WTC11 (cell line): ENCODE measurements around the gene CXCL9. TPM values are rescaled to one million over a fixed set of nuclear protein-coding genes. Genes with fewer than 3 reads are reported as not detected.

Experiments
- ATAC-seq: fragments of 200-7000 bp; cut with Tn5 transposase; 2 replicates; pipeline ENCODE4 v1.10.0; 2021; ENCODE audit warnings: mild to moderate bottlenecking, moderate library complexity
- CTCF ChIA-PET: fragments of 300-600 bp; sonication (Branson Sonifier 250); formaldehyde crosslinking; loops from one replicate; lab custom pipeline; 2021; ENCODE audit warnings: antibody characterized with exemption; lab: Charles Lee
- POLR2A ChIA-PET: fragments of 350-600 bp; sonication (Branson Sonifier 250); formaldehyde crosslinking; loops from one replicate; lab custom pipeline; 2021; ENCODE audit warnings: antibody characterized with exemption; lab: Charles Lee
- DNase-seq: peaks from one replicate; pipeline ENCODE4 v3.0.0; 2021; ENCODE audit warnings: low spot score
- H3K27ac Mint-ChIP-seq: 2 replicates; pipeline ENCODE4 v1.8.0; 2021; ENCODE audit warnings: mixed read lengths
- H3K27me3 Mint-ChIP-seq: 2 replicates; pipeline ENCODE4 v1.8.0; 2021; ENCODE audit warnings: low read depth, mild to moderate bottlenecking, moderate library complexity, mixed read lengths
- H3K36me3 Mint-ChIP-seq: 2 replicates; pipeline ENCODE4 v1.8.0; 2021; ENCODE audit warnings: mixed read lengths
- H3K4me1 Mint-ChIP-seq: 2 replicates; pipeline ENCODE4 v1.8.0; 2022; ENCODE audit warnings: mixed read lengths
- H3K4me3 Mint-ChIP-seq: 2 replicates; pipeline ENCODE4 v1.8.0; 2021; ENCODE audit warnings: mild to moderate bottlenecking, moderate library complexity, mixed read lengths
- H3K9me3 Mint-ChIP-seq: 2 replicates; pipeline ENCODE4 v1.8.0; 2021; ENCODE audit warnings: mixed read lengths
- ATF1 ChIP-seq: sonication (generic); formaldehyde crosslinking; IDR thresholded peaks from 2 replicates; pipeline ENCODE4 v1.8.1; 2023; ENCODE audit warnings: mild to moderate bottlenecking, moderate library complexity, missing genetic modification reagents
- CREB1 ChIP-seq: sonication (generic); formaldehyde crosslinking; IDR thresholded peaks from 2 replicates; pipeline ENCODE4 v1.8.0; 2023; ENCODE audit warnings: mild to moderate bottlenecking, missing genetic modification reagents
- ETV6 ChIP-seq: sonication (generic); formaldehyde crosslinking; IDR thresholded peaks from 2 replicates; pipeline ENCODE4 v1.8.1; 2022; ENCODE audit warnings: mild to moderate bottlenecking, missing genetic modification reagents
- FOXK1 ChIP-seq: sonication (generic); formaldehyde crosslinking; IDR thresholded peaks from 2 replicates; pipeline ENCODE4 v1.8.0; 2022; ENCODE audit warnings: mild to moderate bottlenecking, moderate library complexity, missing genetic modification reagents
- GABPB1 ChIP-seq: sonication (generic); formaldehyde crosslinking; IDR thresholded peaks from 2 replicates; pipeline ENCODE4 v1.8.1; 2023; ENCODE audit warnings: mild to moderate bottlenecking, missing genetic modification reagents
- IRF2 ChIP-seq: sonication (generic); formaldehyde crosslinking; IDR thresholded peaks from 2 replicates; pipeline ENCODE4 v1.8.0; 2022; ENCODE audit warnings: low read depth, missing genetic modification reagents, borderline replicate concordance
- NFYB ChIP-seq: sonication (generic); formaldehyde crosslinking; conservative IDR thresholded peaks from 2 replicates; pipeline ENCODE4 v1.8.0; 2022; ENCODE audit warnings: low read depth, missing genetic modification reagents
- PRRX2 ChIP-seq: fragments of 250-450 bp; sonication (Bioruptor Pico); IDR thresholded peaks from 2 replicates; pipeline ENCODE4 v1.8.0; 2021; ENCODE audit warnings: mild to moderate bottlenecking
- SP1 ChIP-seq: sonication (generic); formaldehyde crosslinking; conservative IDR thresholded peaks from 2 replicates; pipeline ENCODE4 v1.8.1; 2022; ENCODE audit warnings: missing genetic modification reagents
- ZBTB21 ChIP-seq: sonication (generic); formaldehyde crosslinking; IDR thresholded peaks from 2 replicates; pipeline ENCODE4 v1.8.1; 2023; ENCODE audit warnings: mild to moderate bottlenecking, missing genetic modification reagents, borderline replicate concordance
- ZNF423 ChIP-seq: fragments of 250-450 bp; sonication (Bioruptor Pico); IDR thresholded peaks from 2 replicates; pipeline ENCODE4 v2.1.2; 2022; ENCODE audit warnings: mild to moderate bottlenecking, moderate library complexity
- ZNF671 ChIP-seq: fragments of 250-450 bp; sonication (Bioruptor Pico); IDR thresholded peaks from 2 replicates; pipeline ENCODE4 v1.8.0; 2021; ENCODE audit warnings: mild to moderate bottlenecking
- total RNA-seq: library from RNA; stranded (reverse); gene quantifications from 3 replicates; pipeline ENCODE4 v1.2.3, GENCODE V29; 2021
- TF ChIP-seq, protein P1 (sequence below): sonication (generic); formaldehyde crosslinking; IDR thresholded peaks from 2 replicates; pipeline ENCODE4 v1.8.0; 2022; ENCODE audit warnings: mild to moderate bottlenecking, missing genetic modification reagents
- TF ChIP-seq, protein P2 (sequence below): sonication (generic); formaldehyde crosslinking; IDR thresholded peaks from 2 replicates; pipeline ENCODE4 v1.8.1; 2023; ENCODE audit warnings: mild to moderate bottlenecking, moderate library complexity, missing genetic modification reagents
- TF ChIP-seq, protein P3 (sequence below): fragments of 250-450 bp; sonication (Bioruptor Pico); IDR thresholded peaks from 2 replicates; pipeline ENCODE4 v2.1.2; 2022; ENCODE audit warnings: mild to moderate bottlenecking, moderate library complexity
- TF ChIP-seq, protein P4 (sequence below): sonication (generic); formaldehyde crosslinking; IDR thresholded peaks from 2 replicates; pipeline ENCODE4 v1.8.1; 2023; ENCODE audit warnings: mild to moderate bottlenecking, missing genetic modification reagents, borderline replicate concordance
- TF ChIP-seq, protein P5 (sequence below): sonication (generic); formaldehyde crosslinking; IDR thresholded peaks from 2 replicates; pipeline ENCODE4 v1.8.1; 2023; ENCODE audit warnings: mild to moderate bottlenecking, missing genetic modification reagents
- TF ChIP-seq, protein P6 (sequence below): fragments of 250-450 bp; sonication (Bioruptor Pico); conservative IDR thresholded peaks from 2 replicates; pipeline ENCODE4 v1.9.0; 2021; ENCODE audit warnings: mild to moderate bottlenecking
- TF ChIP-seq, protein P7 (sequence below): sonication (generic); formaldehyde crosslinking; IDR thresholded peaks from 2 replicates; pipeline ENCODE4 v1.8.1; 2023; ENCODE audit warnings: mild to moderate bottlenecking, missing genetic modification reagents, moderate library complexity
- TF ChIP-seq, protein P8 (sequence below): sonication (generic); formaldehyde crosslinking; IDR thresholded peaks from 2 replicates; pipeline ENCODE4 v1.8.0; 2022; ENCODE audit warnings: mild to moderate bottlenecking, missing genetic modification reagents
- TF ChIP-seq, protein P9 (sequence below): sonication (generic); formaldehyde crosslinking; IDR thresholded peaks from 2 replicates; pipeline ENCODE4 v1.8.1; 2022; ENCODE audit warnings: mild to moderate bottlenecking, missing genetic modification reagents, moderate library complexity, borderline replicate concordance

Gene CXCL9
- total RNA-seq, 1 experiment from 2014 or later, result 0.07 TPM

DNA sequence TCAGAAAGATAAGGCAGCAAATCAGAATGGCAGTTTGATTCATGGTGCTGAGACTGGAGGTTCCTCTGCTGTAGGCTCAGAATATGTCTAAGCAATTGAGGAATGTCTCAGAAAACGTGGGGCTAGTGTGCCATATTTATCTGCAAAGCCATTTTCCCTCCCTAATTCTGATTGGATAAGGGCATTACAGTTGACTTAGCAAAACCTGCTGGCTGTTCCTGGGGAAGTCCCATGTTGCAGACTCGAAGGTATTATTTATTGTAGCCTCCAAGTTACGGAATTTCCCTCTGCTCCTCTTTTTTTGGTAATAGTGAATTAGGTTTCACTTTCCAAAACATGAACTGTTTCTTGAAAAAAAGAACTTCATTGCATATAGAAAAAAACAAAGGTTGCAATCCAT, 16.1 kb upstream of the CXCL9 start, which contains the start of gene CXCL10:
CXCL10 (minus strand) TSS at position 109 of the 400 bp plus-strand sequence; CDS start at position 43, 66 bp downstream.
- CTCF ChIA-PET, result no interaction called here
- Mint-ChIP-seq H3K4me3 (no peak within 1 kb of the TSS), H3K4me1 (no peaks in the 10 kb centered on the region), H3K9me3 (no peaks in the 10 kb centered on the region), H3K27ac (no peak within 1 kb of the TSS), H3K27me3 (peaks cover 12% of the 10 kb centered on the region; the same call in 1 of the 2 replicates)
- ATAC-seq (no peak), DNase-seq (no peak)
- TF ChIP-seq, protein P1, sequence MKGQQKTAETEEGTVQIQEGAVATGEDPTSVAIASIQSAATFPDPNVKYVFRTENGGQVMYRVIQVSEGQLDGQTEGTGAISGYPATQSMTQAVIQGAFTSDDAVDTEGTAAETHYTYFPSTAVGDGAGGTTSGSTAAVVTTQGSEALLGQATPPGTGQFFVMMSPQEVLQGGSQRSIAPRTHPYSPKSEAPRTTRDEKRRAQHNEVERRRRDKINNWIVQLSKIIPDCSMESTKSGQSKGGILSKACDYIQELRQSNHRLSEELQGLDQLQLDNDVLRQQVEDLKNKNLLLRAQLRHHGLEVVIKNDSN, result no peak
- TF ChIP-seq ZBTB21 (no peak), ZNF423 (CRISPR knock-in tag) (no peak), ATF1 (CRISPR knock-in tag) (no peak), ZNF671 (no peak), ETV6 (CRISPR knock-in tag) (no peak), FOXK1 (no peak)
- TF ChIP-seq, protein P2, sequence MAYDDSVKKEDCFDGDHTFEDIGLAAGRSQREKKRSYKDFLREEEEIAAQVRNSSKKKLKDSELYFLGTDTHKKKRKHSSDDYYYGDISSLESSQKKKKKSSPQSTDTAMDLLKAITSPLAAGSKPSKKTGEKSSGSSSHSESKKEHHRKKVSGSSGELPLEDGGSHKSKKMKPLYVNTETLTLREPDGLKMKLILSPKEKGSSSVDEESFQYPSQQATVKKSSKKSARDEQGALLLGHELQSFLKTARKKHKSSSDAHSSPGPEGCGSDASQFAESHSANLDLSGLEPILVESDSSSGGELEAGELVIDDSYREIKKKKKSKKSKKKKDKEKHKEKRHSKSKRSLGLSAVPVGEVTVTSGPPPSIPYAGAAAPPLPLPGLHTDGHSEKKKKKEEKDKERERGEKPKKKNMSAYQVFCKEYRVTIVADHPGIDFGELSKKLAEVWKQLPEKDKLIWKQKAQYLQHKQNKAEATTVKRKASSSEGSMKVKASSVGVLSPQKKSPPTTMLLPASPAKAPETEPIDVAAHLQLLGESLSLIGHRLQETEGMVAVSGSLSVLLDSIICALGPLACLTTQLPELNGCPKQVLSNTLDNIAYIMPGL, result no peak
- TF ChIP-seq, protein P3, sequence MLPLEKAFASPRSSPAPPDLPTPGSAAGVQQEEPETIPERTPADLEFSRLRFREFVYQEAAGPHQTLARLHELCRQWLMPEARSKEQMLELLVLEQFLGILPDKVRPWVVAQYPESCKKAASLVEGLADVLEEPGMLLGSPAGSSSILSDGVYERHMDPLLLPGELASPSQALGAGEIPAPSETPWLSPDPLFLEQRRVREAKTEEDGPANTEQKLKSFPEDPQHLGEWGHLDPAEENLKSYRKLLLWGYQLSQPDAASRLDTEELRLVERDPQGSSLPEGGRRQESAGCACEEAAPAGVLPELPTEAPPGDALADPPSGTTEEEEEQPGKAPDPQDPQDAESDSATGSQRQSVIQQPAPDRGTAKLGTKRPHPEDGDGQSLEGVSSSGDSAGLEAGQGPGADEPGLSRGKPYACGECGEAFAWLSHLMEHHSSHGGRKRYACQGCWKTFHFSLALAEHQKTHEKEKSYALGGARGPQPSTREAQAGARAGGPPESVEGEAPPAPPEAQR, result no peak
- TF ChIP-seq, protein P4, sequence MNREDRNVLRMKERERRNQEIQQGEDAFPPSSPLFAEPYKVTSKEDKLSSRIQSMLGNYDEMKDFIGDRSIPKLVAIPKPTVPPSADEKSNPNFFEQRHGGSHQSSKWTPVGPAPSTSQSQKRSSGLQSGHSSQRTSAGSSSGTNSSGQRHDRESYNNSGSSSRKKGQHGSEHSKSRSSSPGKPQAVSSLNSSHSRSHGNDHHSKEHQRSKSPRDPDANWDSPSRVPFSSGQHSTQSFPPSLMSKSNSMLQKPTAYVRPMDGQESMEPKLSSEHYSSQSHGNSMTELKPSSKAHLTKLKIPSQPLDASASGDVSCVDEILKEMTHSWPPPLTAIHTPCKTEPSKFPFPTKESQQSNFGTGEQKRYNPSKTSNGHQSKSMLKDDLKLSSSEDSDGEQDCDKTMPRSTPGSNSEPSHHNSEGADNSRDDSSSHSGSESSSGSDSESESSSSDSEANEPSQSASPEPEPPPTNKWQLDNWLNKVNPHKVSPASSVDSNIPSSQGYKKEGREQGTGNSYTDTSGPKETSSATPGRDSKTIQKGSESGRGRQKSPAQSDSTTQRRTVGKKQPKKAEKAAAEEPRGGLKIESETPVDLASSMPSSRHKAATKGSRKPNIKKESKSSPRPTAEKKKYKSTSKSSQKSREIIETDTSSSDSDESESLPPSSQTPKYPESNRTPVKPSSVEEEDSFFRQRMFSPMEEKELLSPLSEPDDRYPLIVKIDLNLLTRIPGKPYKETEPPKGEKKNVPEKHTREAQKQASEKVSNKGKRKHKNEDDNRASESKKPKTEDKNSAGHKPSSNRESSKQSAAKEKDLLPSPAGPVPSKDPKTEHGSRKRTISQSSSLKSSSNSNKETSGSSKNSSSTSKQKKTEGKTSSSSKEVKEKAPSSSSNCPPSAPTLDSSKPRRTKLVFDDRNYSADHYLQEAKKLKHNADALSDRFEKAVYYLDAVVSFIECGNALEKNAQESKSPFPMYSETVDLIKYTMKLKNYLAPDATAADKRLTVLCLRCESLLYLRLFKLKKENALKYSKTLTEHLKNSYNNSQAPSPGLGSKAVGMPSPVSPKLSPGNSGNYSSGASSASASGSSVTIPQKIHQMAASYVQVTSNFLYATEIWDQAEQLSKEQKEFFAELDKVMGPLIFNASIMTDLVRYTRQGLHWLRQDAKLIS (CRISPR knock-in tag), result no peak
- TF ChIP-seq, protein P5, sequence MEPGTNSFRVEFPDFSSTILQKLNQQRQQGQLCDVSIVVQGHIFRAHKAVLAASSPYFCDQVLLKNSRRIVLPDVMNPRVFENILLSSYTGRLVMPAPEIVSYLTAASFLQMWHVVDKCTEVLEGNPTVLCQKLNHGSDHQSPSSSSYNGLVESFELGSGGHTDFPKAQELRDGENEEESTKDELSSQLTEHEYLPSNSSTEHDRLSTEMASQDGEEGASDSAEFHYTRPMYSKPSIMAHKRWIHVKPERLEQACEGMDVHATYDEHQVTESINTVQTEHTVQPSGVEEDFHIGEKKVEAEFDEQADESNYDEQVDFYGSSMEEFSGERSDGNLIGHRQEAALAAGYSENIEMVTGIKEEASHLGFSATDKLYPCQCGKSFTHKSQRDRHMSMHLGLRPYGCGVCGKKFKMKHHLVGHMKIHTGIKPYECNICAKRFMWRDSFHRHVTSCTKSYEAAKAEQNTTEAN, result no peak
- TF ChIP-seq, all 79 proteins: peak for 0
- POLR2A ChIA-PET, result no interaction called here
- H3K36me3 Mint-ChIP-seq, result no peaks in the 10 kb centered on the region

DNA sequence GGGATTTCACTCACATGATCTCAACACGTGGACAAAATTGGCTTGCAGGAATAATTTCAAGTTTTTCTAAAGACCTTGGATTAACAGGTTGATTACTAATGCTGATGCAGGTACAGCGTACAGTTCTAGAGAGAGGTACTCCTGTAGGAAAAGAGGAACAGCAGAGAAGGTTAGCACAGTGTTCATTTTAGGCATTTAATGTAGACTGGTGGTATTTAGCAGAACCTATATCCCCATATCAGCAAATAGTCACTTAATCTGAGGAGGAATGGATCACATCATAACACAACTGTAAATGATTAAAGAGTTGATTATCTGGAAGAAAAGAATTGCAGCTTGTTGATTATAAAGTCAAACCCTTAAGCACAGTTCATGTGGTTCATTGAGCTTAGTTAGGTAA, 15.4 kb upstream of the CXCL9 start:
- POLR2A ChIA-PET, result no interaction called here
- no peak for ATAC-seq
- H3K4me1 Mint-ChIP-seq, result no peaks in the 10 kb centered on the region
- TF ChIP-seq ZNF423 (CRISPR knock-in tag), result no peak
- TF ChIP-seq, protein P6, sequence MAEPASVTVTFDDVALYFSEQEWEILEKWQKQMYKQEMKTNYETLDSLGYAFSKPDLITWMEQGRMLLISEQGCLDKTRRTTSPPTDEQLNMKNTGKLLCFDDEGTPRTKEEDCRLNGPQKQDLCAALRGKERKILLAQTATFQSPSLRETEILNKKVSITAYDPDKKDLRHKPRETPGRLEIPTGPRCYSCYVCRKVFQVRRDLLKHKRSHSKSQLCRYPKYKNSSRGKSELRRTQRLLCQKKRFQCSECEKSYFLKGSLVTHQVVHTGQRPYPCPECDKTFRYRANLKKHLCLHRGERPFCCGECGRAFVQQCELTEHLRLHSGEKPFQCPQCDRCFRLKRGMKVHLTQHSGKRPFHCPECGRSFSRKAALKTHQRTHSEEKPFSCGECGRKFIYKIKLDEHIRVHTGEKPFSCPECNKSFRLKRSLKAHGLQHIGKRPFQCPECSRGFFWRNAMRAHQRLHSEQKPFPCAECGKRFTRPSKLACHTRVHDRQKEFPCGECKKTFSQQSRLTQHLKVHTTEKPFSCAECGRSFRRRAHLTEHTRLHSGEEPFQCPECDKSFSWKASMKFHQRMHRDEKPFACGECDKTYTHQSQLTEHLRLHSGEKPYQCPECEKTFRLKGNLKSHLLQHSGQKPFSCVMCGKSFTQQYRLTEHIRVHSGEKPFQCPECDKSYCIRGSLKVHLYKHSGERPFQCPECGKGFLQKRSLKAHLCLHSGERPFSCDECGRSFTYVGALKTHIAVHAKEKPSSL, result no peak
- TF ChIP-seq, protein P7, sequence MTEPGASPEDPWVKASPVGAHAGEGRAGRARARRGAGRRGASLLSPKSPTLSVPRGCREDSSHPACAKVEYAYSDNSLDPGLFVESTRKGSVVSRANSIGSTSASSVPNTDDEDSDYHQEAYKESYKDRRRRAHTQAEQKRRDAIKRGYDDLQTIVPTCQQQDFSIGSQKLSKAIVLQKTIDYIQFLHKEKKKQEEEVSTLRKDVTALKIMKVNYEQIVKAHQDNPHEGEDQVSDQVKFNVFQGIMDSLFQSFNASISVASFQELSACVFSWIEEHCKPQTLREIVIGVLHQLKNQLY (CRISPR knock-in tag), result no peak
- TF ChIP-seq, protein P8, sequence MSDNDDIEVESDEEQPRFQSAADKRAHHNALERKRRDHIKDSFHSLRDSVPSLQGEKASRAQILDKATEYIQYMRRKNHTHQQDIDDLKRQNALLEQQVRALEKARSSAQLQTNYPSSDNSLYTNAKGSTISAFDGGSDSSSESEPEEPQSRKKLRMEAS (CRISPR knock-in tag), result no peak
- no peak for TF ChIP-seq PRRX2 (CRISPR knock-in tag)
- no peak for TF ChIP-seq CREB1
- no peak for TF ChIP-seq ETV6 (CRISPR knock-in tag)
- TF ChIP-seq, protein P1, result no peak
- TF ChIP-seq, protein P9, sequence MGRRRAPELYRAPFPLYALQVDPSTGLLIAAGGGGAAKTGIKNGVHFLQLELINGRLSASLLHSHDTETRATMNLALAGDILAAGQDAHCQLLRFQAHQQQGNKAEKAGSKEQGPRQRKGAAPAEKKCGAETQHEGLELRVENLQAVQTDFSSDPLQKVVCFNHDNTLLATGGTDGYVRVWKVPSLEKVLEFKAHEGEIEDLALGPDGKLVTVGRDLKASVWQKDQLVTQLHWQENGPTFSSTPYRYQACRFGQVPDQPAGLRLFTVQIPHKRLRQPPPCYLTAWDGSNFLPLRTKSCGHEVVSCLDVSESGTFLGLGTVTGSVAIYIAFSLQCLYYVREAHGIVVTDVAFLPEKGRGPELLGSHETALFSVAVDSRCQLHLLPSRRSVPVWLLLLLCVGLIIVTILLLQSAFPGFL, result no peak
- no peak for TF ChIP-seq NFYB (CRISPR knock-in tag)
- no peak for TF ChIP-seq GABPB1 (CRISPR knock-in tag)
- TF ChIP-seq SP1 (CRISPR knock-in tag), result no peak
- TF ChIP-seq IRF2 (CRISPR knock-in tag), result no peak

More for the DNA sequence above, 15.4 kb upstream of the CXCL9 start:
- H3K9me3 Mint-ChIP-seq, result no peaks in the 10 kb centered on the region
- no peaks in the 10 kb centered on the region for H3K36me3 Mint-ChIP-seq
- CTCF ChIA-PET, result interaction anchor here (1.9 kb wide), 1 partner anchor 27 kb away, joined by 5 read pairs; no protein-coding TSS in a partner anchor
- peaks cover 12% of the 10 kb centered on the region; the same call in 1 of the 2 replicates for H3K27me3 Mint-ChIP-seq
- no peak for DNase-seq
- H3K27ac Mint-ChIP-seq, result no peak overlapping the region
- no peak overlapping the region for H3K4me3 Mint-ChIP-seq
